ENCODE results near the gene MT1A. TPM values are rescaled to one million over a fixed set of nuclear protein-coding genes. Genes with fewer than 3 reads are reported as not detected.

Gene MT1A
- total and polyA plus RNA-seq, 7 donors, result 4.0 to 4,396 (median 128) TPM

- WGBS, 3 donors, result 1 to 2% (median 1%) methylated on average over 21 of the region's 21 CpGs
- peaks cover 62% of the 10 kb centered on the region for H3K4me1 ChIP-seq
- intact Hi-C loops (cut with DNase I), result loop anchor here in 1 of 2 donors (2.0 kb wide), 1 partner anchor 74 kb away; the partner anchor contains the start of gene MT1X
Observed at GRCh38 chr16:56608876-56609462, 29.5 kb upstream of the MT1A start.

GRCh38 chr16:56609463-56609921 is 29.0 kb upstream of the MT1A start:
- Histone ChIP-seq H3K9me3 (no peaks in the 10 kb centered on the region), H3K4me1 (peaks cover 60% of the 10 kb centered on the region), H3K27ac (peak overlapping the region; percentile 99), H3K27me3 (ENCODE audit: insufficient read depth in 3 of 3, low read length in 2 of 3) (no peaks in the 10 kb centered on the region), H3K4me3 (peak overlapping the region; percentile 89), H3K36me3 (ENCODE audit: insufficient read depth in 1 of 2, low read depth in 1 of 2) (no peaks in the 10 kb centered on the region)
- intact Hi-C loops (cut with DNase I), result loop anchor here in 1 of 2 donors (2.0 kb wide), 1 partner anchor 73 kb away; the partner anchor contains the start of gene MT1X
- TF ChIP-seq CTCF (IDR thresholded peaks at IDR 0.05), result no peak
- ATAC-seq (peak in 1 of 4 donors; percentile 8), DNase-seq (peak; percentile 57 to 69)
- 0 to 1% (median 0%) methylated on average over 6 of the region's 6 CpGs for WGBS, 3 donors

More at GRCh38 chr16:56608876-56609462, 29.5 kb upstream of the MT1A start:
- Histone ChIP-seq H3K27me3 (ENCODE audit: insufficient read depth in 3 of 3, low read length in 2 of 3) (no peaks in the 10 kb centered on the region), H3K27ac (peak overlapping the region; percentile 99), H3K9me3 (no peaks in the 10 kb centered on the region), H3K4me3 (peak overlapping the region; percentile 89), H3K36me3 (ENCODE audit: insufficient read depth in 1 of 2, low read depth in 1 of 2) (no peaks in the 10 kb centered on the region)
- peak; percentile 34 to 64 for DNase-seq
- TF ChIP-seq CTCF (IDR thresholded peaks at IDR 0.05), result no peak
- ATAC-seq, result no peak

GRCh38 chr16:56610017-56610608 is 28.4 kb upstream of the MT1A start:
- peak; percentile 74 to 81 for DNase-seq
- intact Hi-C loops (cut with DNase I), result no loop called here
- Histone ChIP-seq H3K36me3 (ENCODE audit: insufficient read depth in 1 of 2, low read depth in 1 of 2) (no peaks in the 10 kb centered on the region), H3K4me1 (peaks cover 56% of the 10 kb centered on the region), H3K4me3 (peak overlapping the region; percentile 89), H3K27ac (peak overlapping the region; percentile 99), H3K27me3 (ENCODE audit: insufficient read depth in 3 of 3, low read length in 2 of 3) (no peaks in the 10 kb centered on the region), H3K9me3 (no peaks in the 10 kb centered on the region)
- 3 to 7% (median 6%) methylated on average over 10 of the region's 10 CpGs for WGBS, 3 donors
- ATAC-seq, result peak; percentile 12 to 34 (median 26)
- TF ChIP-seq CTCF (IDR thresholded peaks at IDR 0.05), result no peak

GRCh38 chr16:56610609-56611111 is 27.8 kb upstream of the MT1A start:
- intact Hi-C loops (cut with DNase I), result no loop called here
- WGBS, 3 donors, result 7 to 19% (median 11%) methylated on average over 2 of the region's 2 CpGs
- DNase-seq, result no peak

More at GRCh38 chr16:56610609-56611111, 27.8 kb upstream of the MT1A start:
- no peaks in the 10 kb centered on the region for H3K9me3 ChIP-seq
- ATAC-seq, result peak in 1 of 4 donors; percentile 5
- H3K27me3 ChIP-seq (ENCODE audit: insufficient read depth in 3 of 3, low read length in 2 of 3), result no peaks in the 10 kb centered on the region
- TF ChIP-seq CTCF (IDR thresholded peaks at IDR 0.05), result no peak
- H3K4me1 ChIP-seq, result peaks cover 50% of the 10 kb centered on the region
- H3K36me3 ChIP-seq (ENCODE audit: insufficient read depth in 1 of 2, low read depth in 1 of 2), result no peaks in the 10 kb centered on the region
- peak overlapping the region; percentile 89 for H3K4me3 ChIP-seq
- H3K27ac ChIP-seq, result peak overlapping the region; percentile 99

Data from psoas muscle (tissue), 8 donors.